SK-N-SH treated with all-trans-retinoic acid at 6 μM for 48 hours (cell line): Measurements from ENCODE around the gene ZMYM2.
"Not testable (repeated sequence)": the region's sequence is repeated elsewhere in the genome, so short reads cannot be mapped to it uniquely, and the experiment has no call there.

Experiments
- ATAC-seq: fragments of 200-7000 bp; cut with Tn5 transposase; 3 replicates; pipeline ENCODE4 v1.9.1; 2020; ENCODE audit warnings: mild to moderate bottlenecking, moderate library complexity
- ARNTL ChIP-seq: fragments of 450-650 bp; formaldehyde crosslinking; IDR thresholded peaks from 2 replicates; pipeline ENCODE4 v1.5.0; 2020; ENCODE audit warnings: low read depth, mild to moderate bottlenecking, moderate library complexity, borderline replicate concordance
- BACH2 ChIP-seq: fragments of 250-450 bp; sonication (Bioruptor Pico); IDR thresholded peaks from 2 replicates; pipeline ENCODE4 v1.9.0; 2021; ENCODE audit warnings: mild to moderate bottlenecking, borderline replicate concordance
- CSDC2 ChIP-seq: fragments of 250-450 bp; sonication (Bioruptor Pico); IDR thresholded peaks from 2 replicates; pipeline ENCODE4 v1.5.0; 2020; ENCODE audit warnings: mild to moderate bottlenecking, moderate library complexity
- ISL1 ChIP-seq: fragments of 250-450 bp; sonication (Bioruptor Pico); IDR thresholded peaks from 2 replicates; pipeline ENCODE4 v2.1.2; 2022; ENCODE audit warnings: mild to moderate bottlenecking, moderate library complexity
- OSR1 ChIP-seq: fragments of 250-450 bp; sonication (Bioruptor Pico); IDR thresholded peaks from 2 replicates; pipeline ENCODE4 v1.8.0; 2022; ENCODE audit warnings: moderate library complexity, mild to moderate bottlenecking, inconsistent platforms
- PATZ1 ChIP-seq: fragments of 250-450 bp; sonication (Bioruptor Pico); IDR thresholded peaks from 2 replicates; pipeline ENCODE4 v1.8.0; 2020; ENCODE audit warnings: mild to moderate bottlenecking, moderate library complexity, borderline replicate concordance
- RARB ChIP-seq: fragments of 250-450 bp; sonication (Bioruptor Pico); IDR thresholded peaks from 2 replicates; pipeline ENCODE4 v1.8.0; 2021; ENCODE audit warnings: mild to moderate bottlenecking, moderate library complexity
- SNAI2 ChIP-seq: fragments of 250-450 bp; sonication (Bioruptor Pico); IDR thresholded peaks from 2 replicates; pipeline ENCODE4 v1.5.0; 2020; ENCODE audit warnings: mild to moderate bottlenecking, moderate library complexity
- TCF4 ChIP-seq: fragments of 250-450 bp; sonication (Bioruptor Pico); IDR thresholded peaks from 2 replicates; pipeline ENCODE4 v1.8.0; 2021; ENCODE audit warnings: mild to moderate bottlenecking, moderate library complexity, borderline replicate concordance
- TOX ChIP-seq: fragments of 250-450 bp; sonication (Bioruptor Pico); IDR thresholded peaks from 2 replicates; pipeline ENCODE4 v1.8.0; 2021; ENCODE audit warnings: mild to moderate bottlenecking, moderate library complexity, borderline replicate concordance
- ZC3H10 ChIP-seq: fragments of 250-450 bp; sonication (Bioruptor Pico); IDR thresholded peaks from 2 replicates; pipeline ENCODE4 v1.5.1; 2021; ENCODE audit warnings: mild to moderate bottlenecking, moderate library complexity
- ZFP3 ChIP-seq: fragments of 250-450 bp; sonication (Bioruptor Pico); IDR thresholded peaks from 2 replicates; pipeline ENCODE4 v1.5.0; 2020; ENCODE audit warnings: mild to moderate bottlenecking, moderate library complexity
- ZFP30 ChIP-seq: fragments of 450-650 bp; formaldehyde crosslinking; IDR thresholded peaks from 2 replicates; pipeline ENCODE4 v1.5.0; 2022; ENCODE audit warnings: mild to moderate bottlenecking, moderate library complexity
- ZNF565 ChIP-seq: fragments of 450-650 bp; formaldehyde crosslinking; conservative IDR thresholded peaks from 2 replicates; pipeline ENCODE4 v1.5.0; 2020; ENCODE audit warnings: low read depth, mild to moderate bottlenecking, moderate library complexity
- ZNF70 ChIP-seq: fragments of 450-650 bp; formaldehyde crosslinking; IDR thresholded peaks from 2 replicates; pipeline ENCODE4 v1.5.0; 2020; ENCODE audit warnings: mild to moderate bottlenecking, moderate library complexity
- ZNF8 ChIP-seq: fragments of 450-650 bp; formaldehyde crosslinking; IDR thresholded peaks from 2 replicates; pipeline ENCODE4 v1.5.0; 2020; ENCODE audit warnings: mild to moderate bottlenecking, moderate library complexity
- TF ChIP-seq, protein P1 (sequence below): fragments of 250-450 bp; sonication (Bioruptor Pico); IDR thresholded peaks from 2 replicates; pipeline ENCODE4 v1.8.0; 2021; ENCODE audit warnings: low read depth, mild to moderate bottlenecking, moderate library complexity, borderline replicate concordance
- TF ChIP-seq, protein P2 (sequence below): fragments of 250-450 bp; sonication (Bioruptor Pico); IDR thresholded peaks from 2 replicates; pipeline ENCODE4 v1.5.1; 2021; ENCODE audit warnings: mild to moderate bottlenecking, moderate library complexity
- TF ChIP-seq, protein P3 (sequence below): fragments of 250-450 bp; sonication (Bioruptor Pico); IDR thresholded peaks from 2 replicates; pipeline ENCODE4 v1.5.0; 2020; ENCODE audit warnings: mild to moderate bottlenecking, moderate library complexity

Gene ZMYM2

DNA sequence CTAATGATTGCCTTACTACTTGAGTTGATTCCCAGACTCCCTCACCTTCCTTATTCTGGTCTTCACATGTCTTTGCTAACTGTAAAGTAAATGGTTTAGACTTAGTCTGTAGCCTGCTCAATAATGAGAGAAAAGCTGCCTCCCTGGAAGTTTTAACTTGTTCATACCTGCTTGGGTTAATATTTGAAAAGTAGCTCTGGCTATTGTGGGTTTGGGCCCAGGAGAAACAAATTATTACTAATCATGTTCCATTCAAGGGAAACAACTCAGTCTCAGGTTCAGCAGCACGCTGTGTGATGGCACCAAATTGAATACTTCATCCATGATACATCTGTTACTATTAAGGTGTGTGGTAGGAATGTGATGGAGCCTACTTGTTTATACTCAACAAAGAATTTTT is 75.0 kb downstream of the ZMYM2 start (continued):
- TF ChIP-seq ZNF565 (CRISPR knock-in tag) = no peak
- TF ChIP-seq ISL1 (CRISPR knock-in tag) = no peak
- TF ChIP-seq ZNF8 (CRISPR knock-in tag) = no peak
- TF ChIP-seq ARNTL (CRISPR knock-in tag) = no peak
- TF ChIP-seq TCF4 (CRISPR knock-in tag) = no peak
- TF ChIP-seq, protein P1, sequence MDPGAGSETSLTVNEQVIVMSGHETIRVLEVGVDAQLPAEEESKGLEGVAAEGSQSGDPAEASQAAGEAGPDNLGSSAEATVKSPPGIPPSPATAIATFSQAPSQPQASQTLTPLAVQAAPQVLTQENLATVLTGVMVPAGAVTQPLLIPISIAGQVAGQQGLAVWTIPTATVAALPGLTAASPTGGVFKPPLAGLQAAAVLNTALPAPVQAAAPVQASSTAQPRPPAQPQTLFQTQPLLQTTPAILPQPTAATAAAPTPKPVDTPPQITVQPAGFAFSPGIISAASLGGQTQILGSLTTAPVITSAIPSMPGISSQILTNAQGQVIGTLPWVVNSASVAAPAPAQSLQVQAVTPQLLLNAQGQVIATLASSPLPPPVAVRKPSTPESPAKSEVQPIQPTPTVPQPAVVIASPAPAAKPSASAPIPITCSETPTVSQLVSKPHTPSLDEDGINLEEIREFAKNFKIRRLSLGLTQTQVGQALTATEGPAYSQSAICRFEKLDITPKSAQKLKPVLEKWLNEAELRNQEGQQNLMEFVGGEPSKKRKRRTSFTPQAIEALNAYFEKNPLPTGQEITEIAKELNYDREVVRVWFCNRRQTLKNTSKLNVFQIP = no peak
- TF ChIP-seq TOX (CRISPR knock-in tag) = no peak
- no peak for TF ChIP-seq OSR1 (CRISPR knock-in tag)
- TF ChIP-seq, protein P2, sequence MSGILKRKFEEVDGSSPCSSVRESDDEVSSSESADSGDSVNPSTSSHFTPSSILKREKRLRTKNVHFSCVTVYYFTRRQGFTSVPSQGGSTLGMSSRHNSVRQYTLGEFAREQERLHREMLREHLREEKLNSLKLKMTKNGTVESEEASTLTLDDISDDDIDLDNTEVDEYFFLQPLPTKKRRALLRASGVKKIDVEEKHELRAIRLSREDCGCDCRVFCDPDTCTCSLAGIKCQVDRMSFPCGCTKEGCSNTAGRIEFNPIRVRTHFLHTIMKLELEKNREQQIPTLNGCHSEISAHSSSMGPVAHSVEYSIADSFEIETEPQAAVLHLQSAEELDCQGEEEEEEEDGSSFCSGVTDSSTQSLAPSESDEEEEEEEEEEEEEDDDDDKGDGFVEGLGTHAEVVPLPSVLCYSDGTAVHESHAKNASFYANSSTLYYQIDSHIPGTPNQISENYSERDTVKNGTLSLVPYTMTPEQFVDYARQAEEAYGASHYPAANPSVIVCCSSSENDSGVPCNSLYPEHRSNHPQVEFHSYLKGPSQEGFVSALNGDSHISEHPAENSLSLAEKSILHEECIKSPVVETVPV (CRISPR knock-in tag) = no peak
- no peak for TF ChIP-seq BACH2
- no peak for TF ChIP-seq RARB (CRISPR knock-in tag)

- ATAC-seq = no peak
- TF ChIP-seq SNAI2 (CRISPR knock-in tag) (no peak), ZFP3 (CRISPR knock-in tag) (no peak)
Measured at GRCh38 chr13:20035130-20035529, 76.6 kb downstream of the ZMYM2 start.

DNA sequence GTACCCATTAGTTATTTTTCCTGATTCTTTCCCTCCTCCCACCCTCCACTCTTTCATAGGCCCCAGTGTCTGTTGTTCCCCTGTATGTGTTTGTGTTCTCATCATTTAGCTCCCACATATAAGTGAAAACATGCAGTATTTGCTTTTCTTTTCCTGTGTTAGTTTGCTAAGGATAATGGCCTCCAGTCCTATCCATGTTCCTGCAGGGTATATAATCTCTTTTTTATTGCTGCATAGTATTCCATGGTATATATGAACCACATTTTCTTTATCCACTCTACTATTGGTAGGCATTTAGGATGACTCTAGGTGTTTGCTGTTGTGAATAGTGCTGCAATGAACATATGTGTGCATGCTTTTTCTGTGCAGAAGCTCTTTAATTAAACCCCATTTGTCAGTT is 79.4 kb downstream of the ZMYM2 start:
- TF ChIP-seq PATZ1 (CRISPR knock-in tag) (no peak), ZNF70 (CRISPR knock-in tag) (no peak), ZFP30 (CRISPR knock-in tag) (no peak), RARB (CRISPR knock-in tag) (no peak), ZC3H10 (CRISPR knock-in tag) (no peak), CSDC2 (no peak), ZFP3 (CRISPR knock-in tag) (no peak), ZNF565 (CRISPR knock-in tag) (no peak), ARNTL (CRISPR knock-in tag) (no peak), ISL1 (CRISPR knock-in tag) (no peak)
- TF ChIP-seq, protein P3, sequence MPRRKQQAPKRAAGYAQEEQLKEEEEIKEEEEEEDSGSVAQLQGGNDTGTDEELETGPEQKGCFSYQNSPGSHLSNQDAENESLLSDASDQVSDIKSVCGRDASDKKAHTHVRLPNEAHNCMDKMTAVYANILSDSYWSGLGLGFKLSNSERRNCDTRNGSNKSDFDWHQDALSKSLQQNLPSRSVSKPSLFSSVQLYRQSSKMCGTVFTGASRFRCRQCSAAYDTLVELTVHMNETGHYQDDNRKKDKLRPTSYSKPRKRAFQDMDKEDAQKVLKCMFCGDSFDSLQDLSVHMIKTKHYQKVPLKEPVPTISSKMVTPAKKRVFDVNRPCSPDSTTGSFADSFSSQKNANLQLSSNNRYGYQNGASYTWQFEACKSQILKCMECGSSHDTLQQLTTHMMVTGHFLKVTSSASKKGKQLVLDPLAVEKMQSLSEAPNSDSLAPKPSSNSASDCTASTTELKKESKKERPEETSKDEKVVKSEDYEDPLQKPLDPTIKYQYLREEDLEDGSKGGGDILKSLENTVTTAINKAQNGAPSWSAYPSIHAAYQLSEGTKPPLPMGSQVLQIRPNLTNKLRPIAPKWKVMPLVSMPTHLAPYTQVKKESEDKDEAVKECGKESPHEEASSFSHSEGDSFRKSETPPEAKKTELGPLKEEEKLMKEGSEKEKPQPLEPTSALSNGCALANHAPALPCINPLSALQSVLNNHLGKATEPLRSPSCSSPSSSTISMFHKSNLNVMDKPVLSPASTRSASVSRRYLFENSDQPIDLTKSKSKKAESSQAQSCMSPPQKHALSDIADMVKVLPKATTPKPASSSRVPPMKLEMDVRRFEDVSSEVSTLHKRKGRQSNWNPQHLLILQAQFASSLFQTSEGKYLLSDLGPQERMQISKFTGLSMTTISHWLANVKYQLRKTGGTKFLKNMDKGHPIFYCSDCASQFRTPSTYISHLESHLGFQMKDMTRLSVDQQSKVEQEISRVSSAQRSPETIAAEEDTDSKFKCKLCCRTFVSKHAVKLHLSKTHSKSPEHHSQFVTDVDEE (CRISPR knock-in tag) = no peak
- TF ChIP-seq, protein P2 (CRISPR knock-in tag) = no peak
- ATAC-seq = no peak

DNA sequence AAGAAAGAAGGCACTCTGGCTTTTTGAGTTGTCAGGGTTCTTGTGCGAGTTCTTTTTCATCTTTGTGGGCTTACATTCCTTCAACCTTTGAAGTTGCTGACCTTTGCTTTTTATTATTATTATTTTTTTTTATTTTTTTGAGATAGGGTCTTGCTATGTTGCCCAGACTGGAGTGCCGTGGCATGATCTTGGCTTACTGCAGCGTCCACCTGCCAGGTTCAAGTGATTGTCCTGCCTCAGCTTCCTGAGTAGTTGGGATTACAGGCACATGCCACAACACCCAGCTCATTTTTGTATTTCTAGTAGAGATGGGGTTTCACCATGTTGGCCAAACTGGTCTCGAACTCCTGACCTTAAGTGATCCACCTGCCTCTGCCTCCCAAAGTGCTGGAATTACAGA is 84.1 kb downstream of the ZMYM2 start:
- not testable (repeated sequence) for ATAC-seq
